ENCODE data around the gene PDE4A.
A peak's percentile ranks its signal among the peaks of the same experiment; 100 is the strongest.
"Not testable (repeated sequence)": the region's sequence is repeated elsewhere in the genome, so short reads cannot be mapped to it uniquely, and the experiment has no call there.

Gene PDE4A

DNA sequence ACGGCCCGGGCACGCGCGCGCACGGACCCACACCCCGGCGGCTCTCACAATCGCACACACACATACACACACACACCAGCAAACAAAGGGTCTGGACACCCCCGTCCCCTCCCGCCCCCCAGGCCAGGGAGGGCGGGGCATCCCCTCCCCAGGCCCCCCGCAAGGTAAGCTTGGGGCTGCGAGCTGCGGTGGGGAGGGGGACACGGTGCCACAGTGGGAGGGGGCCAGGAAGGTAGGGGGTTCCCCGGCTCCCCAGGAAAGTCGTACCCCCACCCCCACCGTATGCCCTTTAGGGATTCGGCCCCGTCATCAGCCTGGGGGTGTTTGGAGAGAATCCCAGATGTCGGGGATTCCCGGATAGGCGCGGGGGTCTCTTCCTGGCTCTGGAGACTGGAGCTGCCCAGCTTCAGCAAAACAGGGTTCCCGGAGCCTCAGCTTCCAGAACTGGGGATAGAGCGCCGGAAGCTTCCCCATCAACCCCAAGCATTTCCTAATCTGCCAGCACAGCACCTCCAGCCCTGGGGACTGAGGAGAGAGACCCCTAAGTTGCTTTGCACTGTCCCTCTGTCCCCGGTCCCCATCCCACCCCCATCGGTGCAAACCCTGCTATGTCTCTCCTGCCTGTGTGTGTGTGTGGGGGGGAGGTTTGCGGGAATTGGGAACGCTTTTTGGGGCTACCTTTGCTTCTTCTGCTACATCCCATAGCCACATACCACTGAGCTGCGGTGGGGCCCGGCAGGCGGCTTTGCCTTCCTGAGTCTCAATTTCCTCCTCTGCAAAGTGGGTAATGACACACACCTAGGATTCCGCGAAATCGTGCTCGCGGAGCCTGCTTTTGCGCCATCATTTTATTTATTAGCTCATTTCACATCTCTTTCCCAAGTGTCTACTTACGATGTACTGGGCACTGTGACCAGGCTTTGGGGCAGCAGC lies 15.2 kb upstream of the PDE4A start:
- peak in 1 of 2 experiments; percentile 36 for DNase-seq

DNA sequence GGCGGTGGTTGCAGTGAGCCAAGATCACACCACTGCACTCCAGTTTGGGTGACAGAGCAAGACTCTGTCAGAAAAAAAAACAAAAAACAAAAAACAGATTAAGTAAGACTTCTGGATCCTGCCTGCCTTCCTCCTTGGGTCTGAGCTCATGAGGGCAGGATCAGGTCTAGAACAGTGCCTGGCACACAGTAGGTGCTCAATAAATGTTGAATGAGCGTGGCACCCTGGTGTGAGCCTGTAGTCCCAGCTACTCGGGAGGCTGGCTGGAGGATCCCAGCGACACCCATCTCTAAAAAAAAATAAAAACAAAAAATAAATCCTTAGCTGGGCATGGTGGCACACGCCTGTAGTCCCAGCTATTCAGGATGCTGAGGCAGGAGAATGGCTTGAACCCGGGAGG lies 14.1 kb upstream of the PDE4A start:
- DNase-seq: no peak

DNA sequence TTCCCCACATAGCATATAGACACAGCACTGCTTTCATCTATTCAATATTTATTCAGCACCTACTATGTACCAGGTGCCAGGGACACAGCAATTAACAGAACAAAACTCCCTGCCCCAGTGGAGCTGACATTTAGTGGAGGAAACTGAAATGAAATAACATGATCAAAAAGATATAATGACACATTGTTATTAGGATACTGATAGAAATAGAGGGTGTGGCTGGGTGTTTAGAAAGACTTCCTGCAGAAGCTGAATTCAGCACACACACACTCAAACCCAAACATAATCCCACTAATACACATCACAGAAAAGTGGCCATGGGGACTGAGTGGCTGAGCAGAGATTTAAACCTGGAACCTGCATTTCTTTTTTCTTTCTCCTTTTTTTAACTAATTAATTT lies 13.2 kb upstream of the PDE4A start:
- no peak for DNase-seq

DNA sequence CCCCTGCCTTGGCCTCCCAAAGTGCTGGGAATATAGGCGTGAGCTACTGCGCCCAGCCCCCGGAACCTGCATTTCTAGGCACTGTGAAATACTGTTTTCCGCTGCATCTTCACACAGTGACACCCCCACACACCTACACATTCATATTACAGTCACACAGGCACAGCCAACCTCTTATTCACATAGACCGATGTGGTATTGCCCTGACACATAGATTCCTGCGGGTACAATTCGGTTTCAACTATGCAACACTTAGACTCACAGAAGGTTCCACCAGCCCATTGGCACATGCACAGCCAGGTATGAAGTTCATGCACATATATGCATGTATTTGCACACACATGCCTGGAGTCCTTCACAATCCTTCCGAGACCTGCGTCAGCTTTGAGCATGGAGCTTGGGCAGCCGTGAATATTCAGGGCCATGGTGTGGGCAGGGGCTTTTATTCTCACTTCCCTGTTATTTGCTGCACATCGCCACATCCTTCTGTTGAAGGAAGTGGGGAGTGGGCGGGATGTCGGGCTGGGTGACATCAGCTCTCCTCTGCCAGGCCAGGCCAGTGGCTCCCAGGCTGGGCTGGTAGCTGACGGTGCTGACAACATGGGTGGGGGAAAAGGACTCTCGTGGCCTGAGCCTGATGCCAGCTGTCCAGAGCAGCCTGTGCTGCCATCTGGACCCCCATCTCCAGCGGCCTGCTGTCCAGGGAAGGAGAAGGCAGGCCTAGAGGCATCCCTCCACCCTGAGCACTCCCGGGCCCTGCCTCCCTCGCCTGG lies 11.6 kb upstream of the PDE4A start:
- DNase-seq: peak; percentile 71 to 92

DNA sequence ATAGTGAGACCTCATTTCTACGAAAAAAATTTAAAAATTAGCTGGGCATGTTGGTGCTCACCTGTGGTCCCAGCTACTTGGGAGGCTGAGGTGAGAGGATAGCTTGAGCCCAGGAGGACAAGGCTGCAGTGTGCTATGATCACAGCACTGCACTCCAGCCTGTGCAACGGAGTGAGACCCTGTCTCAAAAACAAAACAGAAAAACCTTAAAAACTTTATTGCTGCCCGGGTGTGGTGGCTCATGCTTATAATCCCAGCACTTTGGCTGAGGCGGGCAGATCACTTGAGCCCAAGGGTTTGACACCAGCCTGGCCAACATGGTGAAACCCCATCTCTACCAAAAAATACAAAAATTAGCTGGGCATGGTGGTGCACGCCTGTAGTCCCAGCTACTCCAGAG lies 9.1 kb upstream of the PDE4A start:
- DNase-seq: not testable (repeated sequence)

DNA sequence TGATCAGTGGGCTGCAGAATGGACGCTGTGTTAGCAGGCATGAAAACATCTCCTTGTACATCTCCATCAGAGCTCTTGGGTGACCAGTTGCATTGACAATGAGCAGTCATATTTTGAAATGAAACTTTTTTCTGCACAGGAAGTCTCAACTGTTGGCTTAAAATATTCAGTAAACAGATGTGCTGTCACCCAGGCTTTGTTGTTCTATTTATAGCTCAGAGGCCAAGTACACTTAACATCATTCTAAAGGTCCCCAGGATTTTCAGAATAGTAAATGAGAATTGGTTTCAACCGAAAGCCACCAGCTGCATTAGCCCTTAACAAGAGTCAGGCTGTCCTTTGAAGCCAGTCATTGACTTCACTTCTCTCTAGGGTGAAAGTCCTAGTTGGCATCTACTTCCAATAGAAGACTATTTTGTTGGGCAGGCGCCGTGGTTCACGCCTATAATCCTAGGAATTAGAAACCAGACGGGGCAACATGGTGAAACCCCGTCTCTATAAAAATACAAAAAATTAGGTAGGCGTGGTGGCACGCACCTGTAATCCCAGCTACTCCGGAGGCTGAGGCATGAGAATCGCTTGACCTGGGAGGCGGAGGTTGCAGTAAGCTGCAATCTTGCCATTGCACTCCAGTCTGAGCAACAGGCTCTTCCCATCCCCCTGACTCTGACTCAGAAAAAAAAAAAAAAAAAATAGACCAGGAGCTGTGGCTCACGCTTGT lies 7.9 kb upstream of the PDE4A start:
- no peak for DNase-seq

DNA sequence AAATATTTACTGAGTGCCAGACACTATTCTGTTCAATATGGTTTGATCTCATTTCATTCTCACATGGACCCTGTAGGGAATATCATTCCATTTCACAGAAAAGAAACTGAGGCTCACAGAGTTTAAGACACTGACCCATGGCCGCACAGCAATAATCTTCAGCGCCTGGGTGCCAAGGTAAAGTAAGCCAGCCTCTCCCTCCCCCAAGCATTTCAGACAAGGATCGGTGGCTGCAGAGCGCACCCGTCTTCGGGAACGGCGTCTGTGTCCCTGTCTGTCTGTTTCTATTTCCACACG lies 4.3 kb upstream of the PDE4A start:
- DNase-seq: no peak

DNA sequence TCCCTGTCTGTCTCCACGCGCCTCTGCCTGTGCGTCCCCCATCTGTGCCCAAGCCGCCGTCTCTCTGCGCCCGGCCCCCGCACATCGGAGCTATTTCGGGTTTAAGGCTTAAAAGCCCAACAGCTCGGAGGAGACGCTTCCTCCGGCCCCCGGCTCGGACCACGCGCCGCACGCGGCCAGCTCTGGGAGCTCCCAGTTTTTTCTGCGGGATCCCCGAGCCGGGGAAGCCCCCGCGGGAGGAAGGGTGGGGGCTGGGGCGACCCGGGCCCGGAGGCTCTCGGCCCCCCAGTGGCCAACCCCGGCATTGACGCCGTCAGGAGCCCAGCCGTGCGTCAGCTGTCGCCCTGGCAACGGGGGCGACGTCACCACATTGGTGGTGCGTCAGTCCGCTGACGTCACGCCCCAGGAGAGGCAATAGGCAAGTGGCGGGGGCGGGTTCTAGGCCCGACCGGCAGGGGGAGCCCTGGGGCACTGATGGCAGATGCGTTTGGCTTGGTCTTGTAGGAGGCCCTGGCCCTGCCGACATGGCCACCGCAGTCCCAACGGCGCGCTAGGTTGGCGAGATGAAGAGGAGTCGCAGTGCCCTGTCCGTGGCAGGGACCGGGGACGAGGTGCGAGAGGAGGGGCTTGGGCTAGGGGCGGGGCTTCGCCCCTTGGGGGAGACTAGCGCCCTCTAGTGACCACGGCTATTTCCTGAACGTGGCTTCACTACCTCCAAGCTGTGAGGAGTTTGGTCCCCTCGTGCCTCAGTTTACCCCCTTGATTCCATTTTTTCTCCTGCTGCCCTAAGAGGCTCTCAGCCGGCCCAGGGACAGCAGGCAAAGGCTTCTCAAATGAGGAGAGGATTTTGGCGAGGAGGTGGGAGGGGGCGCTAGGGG lies 3.7 kb upstream of the PDE4A start:
- DNase-seq: peak; percentile 64 to 89

DNA sequence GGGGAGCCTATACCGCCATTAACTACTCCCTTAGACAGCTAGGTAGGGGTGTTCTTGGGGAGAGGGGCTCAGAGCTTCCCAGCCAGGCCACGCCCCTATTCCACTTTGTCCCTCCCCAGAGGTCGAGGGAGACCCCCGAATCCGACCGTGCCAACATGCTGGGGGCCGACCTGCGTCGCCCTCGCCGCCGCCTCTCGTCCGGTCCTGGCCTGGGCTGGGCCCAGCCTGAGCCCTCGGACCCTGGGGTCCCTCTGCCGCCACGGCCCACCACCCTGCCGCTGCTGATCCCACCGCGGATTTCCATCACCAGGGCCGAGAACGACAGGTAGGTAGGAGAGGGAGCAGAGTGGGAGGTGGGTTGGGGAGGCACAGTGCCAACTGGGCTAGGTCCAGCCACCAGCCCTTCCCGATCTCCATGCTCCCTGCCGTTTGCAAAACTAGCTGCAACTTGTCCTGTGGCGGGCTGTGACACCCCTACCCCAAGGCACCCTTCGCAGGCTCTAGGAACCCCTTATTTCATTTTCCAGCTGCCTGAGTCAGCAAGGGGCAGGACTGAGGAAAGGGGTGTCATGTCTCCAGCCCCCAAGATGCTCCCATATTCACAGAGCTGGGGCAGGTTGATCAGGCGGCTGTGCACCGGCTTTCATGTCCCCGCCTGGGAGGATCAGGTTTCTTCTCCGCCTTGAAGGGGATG lies 2.6 kb upstream of the PDE4A start:
- peak in 1 of 2 experiments; percentile 61 for DNase-seq

DNA sequence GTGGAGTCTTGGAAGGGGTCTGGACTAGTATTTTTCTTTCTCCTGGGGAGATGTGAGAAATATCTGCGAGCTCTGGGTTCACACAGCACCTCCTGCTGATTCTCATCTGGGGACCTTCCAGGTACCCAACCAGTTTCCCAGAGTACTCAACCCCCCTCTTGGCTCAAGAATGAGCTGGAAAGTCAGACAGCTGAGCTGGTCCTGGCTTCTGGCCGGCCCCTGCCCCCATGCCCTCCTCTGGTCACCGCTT lies 2.2 kb upstream of the PDE4A start:
- no peak for DNase-seq

DNA sequence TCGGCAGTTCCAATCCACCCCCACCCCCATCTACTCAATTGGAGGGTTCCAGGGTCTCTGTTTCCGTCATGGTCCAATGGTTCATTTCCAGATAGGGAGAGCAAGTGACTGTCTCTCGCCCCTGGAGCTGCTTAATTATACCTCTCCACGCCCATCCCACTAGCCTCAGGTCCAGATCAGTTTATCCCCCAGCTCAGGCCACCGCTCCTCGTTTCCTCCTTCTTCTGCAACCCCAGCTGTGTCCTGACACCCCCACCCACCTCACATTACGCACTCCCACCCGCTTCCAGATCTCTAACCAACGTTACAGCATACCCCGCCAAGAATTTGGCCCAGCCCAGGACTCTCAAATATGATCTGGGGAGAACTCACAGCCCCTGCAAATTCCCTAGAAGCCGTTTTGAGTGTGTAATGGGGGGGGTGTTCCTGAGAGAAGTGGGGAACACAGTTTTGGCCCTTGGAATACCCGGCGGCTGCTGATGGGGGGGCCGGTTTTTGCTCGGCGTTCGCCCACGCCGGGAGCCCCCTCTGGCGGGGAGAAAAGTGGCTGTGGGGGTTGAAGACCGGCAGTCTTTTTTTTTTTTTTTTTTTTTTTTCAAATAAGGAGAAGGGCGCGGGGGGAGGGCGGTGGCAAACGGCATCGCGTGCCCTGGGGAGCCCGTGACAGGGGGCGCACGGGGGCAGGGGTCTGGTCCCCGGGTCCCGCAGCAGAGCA lies 1.7 kb upstream of the PDE4A start:
- peak in 1 of 2 experiments; percentile 63 for DNase-seq

DNA sequence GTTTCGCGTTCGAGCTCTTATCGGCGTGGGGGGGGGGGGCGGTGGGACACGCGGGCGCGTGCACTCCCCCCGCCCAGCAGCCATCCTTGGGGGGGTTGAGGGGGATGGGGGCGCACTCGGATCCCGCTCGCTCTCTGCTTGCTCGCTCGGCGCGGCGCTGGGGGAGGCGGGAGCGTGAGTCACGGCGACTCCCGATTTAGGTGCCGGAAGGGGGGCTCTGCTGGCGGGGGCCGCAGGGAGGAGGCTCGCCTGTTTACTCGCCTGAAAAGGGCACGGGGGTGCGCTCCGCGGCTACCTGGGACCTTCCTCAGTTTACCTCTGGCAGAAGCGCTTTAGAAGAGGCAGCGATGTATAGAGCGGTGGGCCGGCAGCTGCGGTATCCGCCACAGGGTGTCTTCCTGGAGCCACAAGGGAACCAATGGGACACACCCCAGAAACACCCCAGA lies 1.1 kb upstream of the PDE4A start:
- peak in 1 of 2 experiments; percentile 63 for DNase-seq

DNA sequence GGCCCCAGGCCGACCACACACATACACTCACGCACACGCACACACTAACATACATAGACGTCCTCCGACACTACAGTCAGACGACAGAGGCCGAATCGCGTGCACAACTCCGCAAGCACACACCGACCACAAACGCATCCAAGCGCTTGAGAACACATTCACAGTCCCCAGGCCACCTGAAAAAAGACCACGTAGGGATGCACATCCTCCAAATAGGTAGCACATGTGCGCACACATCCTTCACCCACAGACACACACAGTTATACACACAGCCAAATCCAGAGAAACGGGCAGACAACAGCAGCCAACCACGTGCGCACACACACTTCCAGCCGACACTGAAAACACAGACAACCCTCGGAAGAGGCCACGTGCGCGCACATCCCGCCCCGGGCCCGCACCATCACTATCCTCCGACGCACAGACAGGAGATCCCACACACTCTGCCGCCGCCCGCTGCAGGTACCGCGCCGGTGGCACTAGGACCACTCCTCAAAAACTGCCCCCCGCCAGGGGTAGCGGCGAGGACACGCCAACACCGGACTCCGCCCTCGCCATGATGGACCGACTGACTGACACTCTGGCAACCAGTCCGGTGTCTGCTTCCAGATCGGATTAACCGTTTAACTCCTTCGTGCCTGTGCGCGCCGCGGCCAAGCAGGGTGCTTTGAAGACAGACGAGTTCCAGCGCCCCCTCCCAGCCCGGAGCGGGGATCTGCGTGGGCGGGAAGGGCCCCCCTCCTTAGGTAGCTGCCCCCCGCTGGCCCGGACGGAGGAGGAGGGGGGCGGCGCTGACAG lies 493 bp upstream of the PDE4A start:
- DNase-seq: peak; percentile 99

DNA sequence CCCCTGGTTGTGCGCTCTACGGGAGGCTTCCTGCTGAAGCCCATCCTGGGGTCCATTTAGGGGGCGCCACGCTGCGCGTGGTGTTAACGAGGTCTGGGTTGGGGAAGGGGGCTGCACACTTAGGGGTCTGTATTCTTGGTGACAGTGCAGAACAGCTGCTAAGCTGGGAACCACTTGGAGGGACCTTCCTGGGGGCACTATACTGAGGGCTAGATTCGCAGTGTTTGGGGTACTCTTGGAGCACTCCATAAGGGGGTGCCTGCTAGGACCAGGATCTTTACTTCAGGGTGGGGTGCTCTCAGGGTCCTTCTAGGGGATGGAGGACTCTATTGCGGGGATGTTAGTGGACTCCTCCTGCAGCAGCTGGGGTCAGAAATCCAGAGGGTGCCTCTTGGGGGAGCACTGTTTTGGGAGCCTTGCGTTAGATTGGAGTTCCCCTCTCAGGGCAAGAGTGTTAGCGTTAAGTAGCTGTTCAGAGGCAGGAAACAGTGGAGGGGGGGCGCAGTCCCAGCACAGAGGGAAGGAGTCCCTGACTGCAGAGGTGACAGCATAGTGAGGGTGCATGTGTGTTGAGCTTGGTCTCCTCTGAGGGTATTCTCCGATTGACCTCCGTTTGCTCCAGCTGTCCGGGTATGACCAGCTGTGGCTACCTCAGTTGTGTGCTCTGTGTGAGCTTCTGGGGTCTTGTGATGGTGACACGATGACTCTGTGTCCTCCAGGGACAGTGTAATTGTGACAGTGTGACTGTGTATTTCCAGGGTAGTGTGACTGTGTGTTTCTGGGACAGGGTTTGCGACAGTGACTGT lies 1.1 kb downstream of the PDE4A start:
- DNase-seq: no peak

DNA sequence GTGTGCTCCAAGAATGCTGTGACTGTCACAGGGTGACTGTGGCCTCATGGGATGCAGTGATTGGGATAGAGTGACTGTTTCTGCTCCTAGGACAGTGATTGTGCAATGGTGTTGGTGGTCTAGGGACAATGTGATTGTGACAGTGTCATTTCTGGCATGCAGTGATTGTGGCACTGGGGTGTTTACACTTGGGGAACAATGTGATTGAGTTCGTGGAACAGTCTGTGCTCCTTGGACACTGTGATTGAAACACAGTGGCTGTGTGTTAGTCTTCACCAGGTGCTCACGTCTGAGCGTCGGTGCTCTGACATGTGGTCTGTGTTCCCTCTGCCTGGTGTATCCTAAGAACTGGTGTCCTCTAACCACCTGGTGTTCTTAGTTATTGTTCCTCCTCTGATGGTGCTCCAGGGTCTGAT lies 1.7 kb downstream of the PDE4A start:
- no peak for DNase-seq

DNA sequence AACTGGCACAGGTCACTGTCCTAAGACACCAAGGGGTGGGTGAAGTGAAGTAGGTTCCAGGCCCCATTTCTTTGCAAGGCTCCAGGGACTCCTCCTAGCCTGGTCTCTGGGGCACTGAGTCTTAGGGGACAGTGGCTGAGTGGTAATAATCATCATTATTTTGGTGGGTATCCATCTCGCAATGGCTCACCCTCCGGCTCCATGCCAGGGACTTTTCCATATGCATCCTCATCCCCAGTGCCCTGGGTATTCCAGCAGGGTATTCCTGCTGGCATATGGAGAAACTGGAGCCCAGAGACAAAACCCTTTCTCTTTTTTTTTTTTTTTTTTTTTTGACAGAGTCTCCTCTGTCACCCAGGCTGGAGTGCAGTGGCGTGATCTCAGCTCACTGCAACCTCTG lies 2.5 kb downstream of the PDE4A start:
- no peak for DNase-seq

DNA sequence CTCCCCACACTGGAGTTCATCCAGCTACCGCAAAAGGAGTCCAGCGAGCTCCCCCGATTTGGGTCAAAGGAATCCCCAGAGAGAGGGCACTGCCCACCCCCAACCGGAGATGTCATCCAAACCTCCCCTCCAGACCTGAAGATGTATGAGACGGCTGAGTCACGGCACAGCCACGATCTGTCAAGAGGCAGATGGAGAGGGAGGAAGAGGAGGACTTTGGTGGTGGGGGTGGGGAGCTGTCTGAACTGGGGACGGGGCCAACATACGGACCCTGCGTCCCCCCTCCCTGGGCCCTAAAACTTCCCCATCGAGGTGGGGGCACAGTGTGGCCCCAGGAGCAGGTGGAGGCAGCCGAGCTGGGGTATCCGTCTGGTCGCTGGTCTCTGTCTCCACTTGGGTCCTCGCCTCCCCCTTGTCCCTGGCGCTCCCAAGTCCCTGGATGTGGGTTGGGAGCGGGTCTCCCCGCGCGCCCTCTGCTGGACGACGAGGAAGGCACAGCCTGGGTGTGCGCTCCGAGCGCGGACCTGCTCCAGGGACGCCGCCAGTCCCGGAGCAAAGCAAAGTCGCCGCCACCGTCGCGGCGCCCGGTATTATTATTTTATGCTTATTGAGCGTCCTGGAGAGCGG lies 3.8 kb downstream of the PDE4A start:
- peak; percentile 81 to 84 for DNase-seq

DNA sequence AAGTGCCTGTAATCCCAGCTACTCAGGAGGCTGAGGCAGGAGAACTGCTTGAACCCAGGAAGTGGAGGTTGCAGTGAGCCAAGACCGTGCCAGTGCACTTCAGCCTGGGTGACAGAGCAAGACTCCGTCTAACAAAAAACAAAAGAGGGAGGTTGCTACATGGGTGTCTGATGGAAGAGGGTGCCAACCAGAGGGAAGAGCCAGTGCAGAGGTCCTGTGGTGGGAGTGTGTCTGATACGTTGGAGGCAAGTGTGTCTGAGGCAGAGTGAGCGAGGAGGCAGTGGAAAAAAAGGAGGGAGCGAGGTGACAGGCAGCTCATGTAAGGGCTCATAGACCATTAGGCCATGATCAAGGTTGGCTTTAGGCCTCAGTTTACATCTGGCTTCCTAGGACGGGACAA lies 6.8 kb downstream of the PDE4A start:
- DNase-seq: no peak

DNA sequence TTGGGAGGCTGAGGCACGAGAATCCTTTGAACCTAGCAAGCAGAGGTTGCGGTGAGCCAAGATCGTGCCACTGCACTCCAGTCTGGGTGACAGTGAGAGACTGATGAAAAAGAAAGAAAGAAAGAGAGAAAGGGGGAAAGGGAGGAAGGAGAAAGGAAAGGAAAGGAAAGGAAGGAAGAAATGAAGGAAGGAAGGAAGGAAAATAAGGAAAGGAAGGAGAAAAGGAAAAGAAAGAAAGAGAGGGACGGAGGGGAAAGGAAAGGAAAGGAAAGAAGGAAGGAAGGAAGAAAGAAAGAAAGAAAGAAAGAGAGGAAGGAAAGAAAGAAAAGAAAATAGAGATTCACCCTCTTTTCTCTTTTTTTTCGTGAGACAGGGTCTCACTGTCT lies 8.7 kb downstream of the PDE4A start:
- no peak for DNase-seq
